B cell (primary cell): ENCODE results near the gene RORC. TPM values are rescaled to one million over a fixed set of nuclear protein-coding genes. Genes with fewer than 3 reads are reported as not detected.

Experiments
- ATAC-seq: fragments of 200-7000 bp; cut with Tn5 transposase; one replicate; pipeline ENCODE4 v1.10.0; 2021; ENCODE audit warnings: low read depth, mild to moderate bottlenecking, moderate number of reproducible peaks, moderate library complexity
- CTCF ChIA-PET: fragments of 350-600 bp; sonication (Branson Sonifier 250); formaldehyde crosslinking; loops from one replicate; lab custom pipeline; 2021; ENCODE audit warnings: antibody characterized with exemption, inconsistent platforms; lab: Charles Lee
- POLR2A ChIA-PET: fragments of 350-600 bp; sonication (Branson Sonifier 250); formaldehyde crosslinking; loops from one replicate; lab custom pipeline; 2021; ENCODE audit warnings: antibody characterized with exemption; lab: Charles Lee
- DNase-seq: peaks from one replicate; pipeline ENCODE4 v3.0.0; 2013
- H2AFZ ChIP-seq: 2 replicates; pipeline ENCODE4 v1.6.1; 2012; ENCODE audit warnings: mild to moderate bottlenecking, low read depth, low read length; ENCODE audit not compliant: insufficient read depth, poor library complexity, severe bottlenecking
- H3K27ac ChIP-seq, 2 donors: 1 replicate in 1 of 2; 2 replicates in 1 of 2; pipeline ENCODE4 v1.5.1; 2012 to 2013; ENCODE audit warnings: low read length in 2 of 2, mild to moderate bottlenecking in 2 of 2, moderate library complexity in 1 of 2
- H3K27me3 ChIP-seq, 4 experiments: fragments of 200-600 bp in 1 of 4; sonication (generic) in 1 of 4; replicated peaks in 1 of 4; 1 replicate in 2 of 4; 2 replicates in 2 of 4; pipeline versions ENCODE4 v1.6.1 to v1.7.0; 2013 to 2016; ENCODE audit warnings: low read length in 3 of 4, mild to moderate bottlenecking in 2 of 4, mixed read lengths in 1 of 4, moderate library complexity in 1 of 4; ENCODE audit not compliant: insufficient read depth in 4 of 4, control insufficient read depth in 3 of 4; ENCODE audit errors: control extremely low read depth in 1 of 4
- H3K36me3 ChIP-seq, 2 experiments: replicated peaks in 1 of 2; 1 replicate in 1 of 2; 2 replicates in 1 of 2; pipeline versions ENCODE4 v1.6.1 to v1.7.1; 2013; ENCODE audit warnings: low read length in 1 of 2; ENCODE audit not compliant: insufficient read depth in 2 of 2, control insufficient read depth in 1 of 2; ENCODE audit errors: control extremely low read depth in 1 of 2, extremely low read depth in 1 of 2
- H3K4me1 ChIP-seq, 2 donors: fragments of 200-600 bp in 1 of 2; sonication (generic) in 1 of 2; 1 replicate in 1 of 2; 2 replicates in 1 of 2; pipeline versions ENCODE4 v1.5.1 to v1.6.1; 2013 to 2017; ENCODE audit warnings: low read length in 2 of 2; ENCODE audit not compliant: control insufficient read depth in 2 of 2, insufficient read depth in 2 of 2
- H3K4me2 ChIP-seq: replicated peaks from 2 replicates; pipeline ENCODE3; 2012; ENCODE audit warnings: mild to moderate bottlenecking, low read depth, low read length; ENCODE audit not compliant: poor library complexity, severe bottlenecking
- H3K4me3 ChIP-seq, 5 experiments: fragments of 200-600 bp in 1 of 5; sonication (generic) in 1 of 5; 1 replicate in 3 of 5; 2 replicates in 2 of 5; pipeline versions ENCODE4 v1.5.1 to v1.7.0; 2011 to 2016; ENCODE audit warnings: low read length in 4 of 5, mild to moderate bottlenecking in 4 of 5, low read depth in 2 of 5, control low read depth in 1 of 5, moderate library complexity in 1 of 5; ENCODE audit not compliant: insufficient read depth in 1 of 5; ENCODE audit errors: control extremely low read depth in 1 of 5, extremely low read depth in 1 of 5
- H3K79me2 ChIP-seq: fragments of 200-600 bp; sonication (generic); one replicate; pipeline ENCODE4 v1.6.0; 2016; ENCODE audit warnings: low read length; ENCODE audit not compliant: control insufficient read depth, insufficient read depth
- H3K9ac ChIP-seq: fragments of 200-600 bp; sonication (generic); 2 replicates; pipeline ENCODE4 v1.6.1; 2017; ENCODE audit warnings: mild to moderate bottlenecking, low read length, moderate library complexity
- H3K9me3 ChIP-seq, 3 donors: one replicate each; pipeline versions ENCODE4 v1.6.1 to v1.7.1; 2013; ENCODE audit warnings: low read length in 2 of 3; ENCODE audit not compliant: control insufficient read depth in 2 of 3, insufficient read depth in 1 of 3; ENCODE audit errors: control extremely low read depth in 1 of 3
- H4K20me1 ChIP-seq: 2 replicates; pipeline ENCODE4 v1.6.0; 2012; ENCODE audit warnings: mild to moderate bottlenecking, low read length; ENCODE audit not compliant: insufficient read depth, control insufficient read depth, poor library complexity, severe bottlenecking
- H3K27ac Mint-ChIP-seq: one replicate; pipeline ENCODE4 v1.8.0; 2021; ENCODE audit warnings: mixed read lengths
- H3K27me3 Mint-ChIP-seq: one replicate; pipeline ENCODE4 v1.8.0; 2021; ENCODE audit warnings: mixed read lengths
- H3K4me1 Mint-ChIP-seq: one replicate; pipeline ENCODE4 v1.8.0; 2021; ENCODE audit warnings: mixed read lengths
- H3K4me3 Mint-ChIP-seq: one replicate; pipeline ENCODE4 v1.8.0; 2021; ENCODE audit warnings: mixed read lengths
- H3K9me3 Mint-ChIP-seq: one replicate; pipeline ENCODE4 v1.8.0; 2022; ENCODE audit warnings: mixed read lengths; ENCODE audit not compliant: insufficient read depth
- EZH2 ChIP-seq: IDR thresholded peaks from 2 replicates; pipeline ENCODE4 v1.6.1; 2012; ENCODE audit warnings: borderline replicate concordance, low read depth, mild to moderate bottlenecking, moderate library complexity, low read length; ENCODE audit not compliant: insufficient read depth, poor library complexity, severe bottlenecking
- WGBS: methylation state at CpG from one replicate; pipeline ENCODE4 v1.1.5; 2013; ENCODE audit warnings: missing lambda C conversion rate; ENCODE audit not compliant: insufficient coverage; 5-methylcytosine and 5-hydroxymethylcytosine counted together
- intact Hi-C: fragments of 100-400 bp; cut with micrococcal nuclease; formaldehyde crosslinking; loops from one replicate; pipeline ENCODE4 v1.10.0; 2022
- polyA plus RNA-seq: library from polyadenylated mRNA; depleted of rRNA; stranded (reverse); fragments of >200 nt; gene quantifications from 2 replicates; pipeline ENCODE4 v1.2.3, GENCODE V29; 2012
- total RNA-seq, 2 donors: library from RNA; stranded (reverse); fragments of 120-200 nt in 1 of 2; gene quantifications; 1 replicate in 1 of 2; 2 replicates in 1 of 2; pipeline versions ENCODE4 v1.2.3 to v1.2.4, GENCODE V29; 2013 to 2022
- TF ChIP-seq, protein P1 (sequence below): fragments of 200-600 bp; IDR thresholded peaks from one replicate; pipeline ENCODE4 v1.8.0; 2022; ENCODE audit warnings: antibody characterized with exemption, mild to moderate bottlenecking

RORC gene
- total and polyA plus RNA-seq, 2 donors (not counting 1 experiment from before 2014, with no cell fraction given), result 0.15 TPM; not detected in 1

DNA sequence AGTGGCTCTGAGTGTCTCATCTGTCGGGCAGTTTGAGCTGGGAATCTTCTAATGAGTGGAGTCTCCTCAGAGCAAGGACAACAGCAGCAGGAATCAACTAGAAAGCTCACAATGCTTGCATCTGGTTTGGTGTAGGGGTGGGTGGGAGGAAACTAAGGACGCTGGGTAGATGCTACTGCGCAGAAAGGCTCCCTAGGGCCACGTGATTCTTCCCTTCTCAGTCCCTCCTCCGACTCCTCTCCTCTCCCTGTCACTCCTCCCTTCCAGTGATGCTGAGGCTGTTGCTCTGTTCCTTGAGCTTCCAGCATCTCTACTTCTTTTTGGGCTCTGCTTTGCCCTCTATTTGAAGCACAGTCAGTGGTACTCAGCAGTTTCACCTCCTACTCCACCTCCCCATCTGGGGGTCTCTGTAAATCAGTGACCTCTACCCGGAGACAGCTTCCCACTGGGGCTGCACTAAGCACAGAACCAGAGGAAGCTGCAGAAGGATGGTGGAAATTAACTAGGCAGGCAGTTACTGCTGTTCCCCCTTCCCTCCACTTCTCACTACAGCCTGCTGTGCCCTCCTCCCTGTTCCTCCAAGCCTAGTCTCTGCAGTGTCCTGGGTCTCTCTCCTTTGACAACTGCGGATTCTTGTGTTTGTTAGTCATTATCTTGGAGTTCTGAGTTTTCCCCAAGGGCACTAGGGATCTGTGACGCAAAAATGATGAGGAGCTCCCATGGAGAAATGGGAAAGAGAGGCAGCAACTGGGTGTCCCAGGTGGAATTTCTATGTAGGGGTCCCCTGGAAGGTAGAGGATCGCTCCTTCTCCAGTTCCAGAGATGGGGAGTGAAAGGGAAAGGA, 32.2 kb downstream of the RORC start:
- TF ChIP-seq, protein P1, sequence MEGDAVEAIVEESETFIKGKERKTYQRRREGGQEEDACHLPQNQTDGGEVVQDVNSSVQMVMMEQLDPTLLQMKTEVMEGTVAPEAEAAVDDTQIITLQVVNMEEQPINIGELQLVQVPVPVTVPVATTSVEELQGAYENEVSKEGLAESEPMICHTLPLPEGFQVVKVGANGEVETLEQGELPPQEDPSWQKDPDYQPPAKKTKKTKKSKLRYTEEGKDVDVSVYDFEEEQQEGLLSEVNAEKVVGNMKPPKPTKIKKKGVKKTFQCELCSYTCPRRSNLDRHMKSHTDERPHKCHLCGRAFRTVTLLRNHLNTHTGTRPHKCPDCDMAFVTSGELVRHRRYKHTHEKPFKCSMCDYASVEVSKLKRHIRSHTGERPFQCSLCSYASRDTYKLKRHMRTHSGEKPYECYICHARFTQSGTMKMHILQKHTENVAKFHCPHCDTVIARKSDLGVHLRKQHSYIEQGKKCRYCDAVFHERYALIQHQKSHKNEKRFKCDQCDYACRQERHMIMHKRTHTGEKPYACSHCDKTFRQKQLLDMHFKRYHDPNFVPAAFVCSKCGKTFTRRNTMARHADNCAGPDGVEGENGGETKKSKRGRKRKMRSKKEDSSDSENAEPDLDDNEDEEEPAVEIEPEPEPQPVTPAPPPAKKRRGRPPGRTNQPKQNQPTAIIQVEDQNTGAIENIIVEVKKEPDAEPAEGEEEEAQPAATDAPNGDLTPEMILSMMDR, result no peak
- no peak for TF ChIP-seq EZH2
- intact Hi-C loops, result no loop called here
- no peaks in the 10 kb centered on the region for H4K20me1 ChIP-seq
- H3K4me3 ChIP-seq, result no peak overlapping the region
- no peak overlapping the region for H3K27ac ChIP-seq
- WGBS, result 82% methylated on average over 5 of the region's 9 CpGs
- ChIA-PET POLR2A (no interaction called here), CTCF (interaction anchor here (0.7 kb wide), 1 partner anchor 81 kb away, joined by 5 read pairs; no protein-coding TSS in a partner anchor)
- Mint-ChIP-seq H3K9me3 (no peaks in the 10 kb centered on the region), H3K4me1 (peaks cover 4% of the 10 kb centered on the region), H3K27me3 (peaks cover 18% of the 10 kb centered on the region), H3K27ac (no peak overlapping the region), H3K4me3 (no peak overlapping the region)
- no peak overlapping the region for H2AFZ ChIP-seq
- H3K4me2 ChIP-seq, result no peak overlapping the region
- DNase-seq (no peak), ATAC-seq (no peak)
- no peaks in the 10 kb centered on the region for H3K79me2 ChIP-seq
- H3K27me3 ChIP-seq, result peaks cover 0 to 22% (median 2%) of the 10 kb centered on the region in 4 experiments
- H3K36me3 ChIP-seq, result no peaks in the 10 kb centered on the region
- peaks cover 3 to 9% of the 10 kb centered on the region in 2 donors for H3K4me1 ChIP-seq
- H3K9ac ChIP-seq, result no peak overlapping the region
- H3K9me3 ChIP-seq, result peaks cover 0 to 3% (median 0%) of the 10 kb centered on the region in 3 donors

DNA sequence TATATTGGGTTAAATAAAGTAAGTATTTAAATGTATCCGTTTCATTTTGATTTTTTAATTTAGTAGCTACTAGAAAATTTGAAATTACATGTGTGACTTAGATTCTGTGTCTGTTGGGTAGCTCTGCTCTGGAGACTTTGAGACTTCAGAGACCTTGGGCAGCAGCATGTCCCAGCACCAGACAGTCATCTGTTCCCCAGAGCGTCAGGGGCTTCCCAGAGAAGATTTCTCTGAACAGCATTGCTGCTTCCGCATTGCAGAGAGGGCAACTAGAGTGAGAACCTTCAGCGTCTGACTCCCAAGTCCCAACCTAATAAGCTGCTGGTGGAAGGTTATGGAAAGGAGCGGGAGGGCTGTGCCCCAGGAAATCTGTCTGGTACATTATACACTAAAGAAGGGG, 33.0 kb downstream of the RORC start:
- WGBS, result 100% methylated on average over 2 of the region's 5 CpGs
- Histone ChIP-seq H3K4me2 (no peak overlapping the region), H3K27me3 (peaks cover 0 to 22% (median 2%) of the 10 kb centered on the region in 4 experiments), H3K4me3 (no peak overlapping the region), H2AFZ (no peak overlapping the region), H3K9ac (no peak overlapping the region), H3K9me3 (peaks cover 0 to 3% (median 0%) of the 10 kb centered on the region in 3 donors), H4K20me1 (no peaks in the 10 kb centered on the region), H3K36me3 (no peaks in the 10 kb centered on the region), H3K79me2 (no peaks in the 10 kb centered on the region), H3K4me1 (peaks cover 0 to 4% of the 10 kb centered on the region in 2 donors), H3K27ac (no peak overlapping the region)
- intact Hi-C loops, result no loop called here
- no peak overlapping the region for H3K27ac Mint-ChIP-seq
- DNase-seq, result no peak
- H3K9me3 Mint-ChIP-seq, result no peaks in the 10 kb centered on the region
- ChIA-PET CTCF (interaction anchor here (0.7 kb wide), 1 partner anchor 81 kb away, joined by 5 read pairs; no protein-coding TSS in a partner anchor), POLR2A (no interaction called here)
- no peak overlapping the region for H3K4me3 Mint-ChIP-seq
- no peak for ATAC-seq
- no peaks in the 10 kb centered on the region for H3K4me1 Mint-ChIP-seq
- peaks cover 18% of the 10 kb centered on the region for H3K27me3 Mint-ChIP-seq
- no peak for TF ChIP-seq EZH2
- TF ChIP-seq, protein P1, result no peak
